GM12878 (cell line): ENCODE data around the gene MTA3. TPM values are rescaled to one million over a fixed set of nuclear protein-coding genes. Genes with fewer than 3 reads are reported as not detected.

Experiments
- BHLHE40 ChIP-seq, 2 experiments: fragments of 450-650 bp in 1 of 2; IDR thresholded peaks; 2 replicates each; pipeline ENCODE4 v1.6.1; 2011 to 2017; ENCODE audit warnings: low read depth in 2 of 2, borderline replicate concordance in 1 of 2, improper control_type of control experiment in 1 of 2, low read length in 1 of 2, mild to moderate bottlenecking in 1 of 2
- CBX5 ChIP-seq: sonication (generic); IDR thresholded peaks from 2 replicates; pipeline ENCODE4 v1.6.1; 2016; ENCODE audit warnings: low read depth, moderate library complexity, mild to moderate bottlenecking, inconsistent platforms
- E4F1 ChIP-seq: fragments of 450-650 bp; IDR thresholded peaks from 2 replicates; pipeline ENCODE4 v1.6.1; 2018; ENCODE audit warnings: borderline replicate concordance, mild to moderate bottlenecking; ENCODE audit not compliant: partially characterized antibody
- GATAD2B ChIP-seq: fragments of 450-650 bp; conservative IDR thresholded peaks from 2 replicates; pipeline ENCODE4 v1.6.1; 2017; ENCODE audit warnings: low read depth, mild to moderate bottlenecking, moderate library complexity
- IKZF2 ChIP-seq, 2 experiments: fragments of 450-650 bp; IDR thresholded peaks; 2 replicates each; pipeline ENCODE4 v1.6.1; 2017; ENCODE audit warnings: mild to moderate bottlenecking in 2 of 2, moderate library complexity in 2 of 2
- JUND ChIP-seq: IDR thresholded peaks from 2 replicates; pipeline ENCODE4 v1.6.1; 2012; ENCODE audit warnings: low read depth, mild to moderate bottlenecking, low read length, improper control_type of control experiment, moderate library complexity
- KDM1A ChIP-seq: fragments of 200-600 bp; sonication (generic); IDR thresholded peaks from 2 replicates; pipeline ENCODE4 v1.6.1; 2016; ENCODE audit warnings: borderline replicate concordance
- KLF5 ChIP-seq: fragments of 450-650 bp; IDR thresholded peaks from 2 replicates; pipeline ENCODE4 v1.6.1; 2014; ENCODE audit warnings: mild to moderate bottlenecking; ENCODE audit not compliant: partially characterized antibody
- LARP7 ChIP-seq: fragments of 450-650 bp; IDR thresholded peaks from 2 replicates; pipeline ENCODE4 v1.6.1; 2017; ENCODE audit warnings: mild to moderate bottlenecking
- NBN ChIP-seq: fragments of 450-650 bp; IDR thresholded peaks from 2 replicates; pipeline ENCODE4 v1.6.1; 2016
- NR2C2 ChIP-seq: IDR thresholded peaks from 2 replicates; pipeline ENCODE4 v1.6.1; 2011; ENCODE audit warnings: borderline replicate concordance, low read depth; ENCODE audit not compliant: control insufficient read depth, insufficient read length
- NR2F1 ChIP-seq: fragments of 450-650 bp; conservative IDR thresholded peaks from 2 replicates; pipeline ENCODE4 v1.6.1; 2017; ENCODE audit warnings: mild to moderate bottlenecking
- NRF1 ChIP-seq: conservative IDR thresholded peaks from 2 replicates; pipeline ENCODE4 v1.6.1; 2011; ENCODE audit warnings: mild to moderate bottlenecking, low read depth, low read length, improper control_type of control experiment
- POLR2A ChIP-seq: IDR thresholded peaks from 2 replicates; pipeline ENCODE4 v1.6.1; 2011; ENCODE audit warnings: low read depth, mild to moderate bottlenecking, low read length
- POU2F2 ChIP-seq: IDR thresholded peaks from 3 replicates; pipeline ENCODE4 v1.6.1; 2011; ENCODE audit warnings: low read depth, mild to moderate bottlenecking, low read length, borderline replicate concordance
- RAD51 ChIP-seq: fragments of 450-650 bp; IDR thresholded peaks from 2 replicates; pipeline ENCODE4 v1.6.1; 2016; ENCODE audit warnings: moderate library complexity, mild to moderate bottlenecking, inconsistent platforms
- RELB ChIP-seq: fragments of 450-650 bp; IDR thresholded peaks from 2 replicates; pipeline ENCODE4 v1.6.1; 2017; ENCODE audit warnings: low read depth, mild to moderate bottlenecking, moderate library complexity
- SMARCA5 ChIP-seq: fragments of 450-650 bp; IDR thresholded peaks from 2 replicates; pipeline ENCODE4 v1.6.1; 2017; ENCODE audit warnings: mild to moderate bottlenecking
- TAF1 ChIP-seq: IDR thresholded peaks from 2 replicates; pipeline ENCODE4 v1.6.1; 2011; ENCODE audit warnings: mild to moderate bottlenecking, low read depth, low read length, borderline replicate concordance
- USF2 ChIP-seq: IDR thresholded peaks from 2 replicates; pipeline ENCODE4 v1.6.1; 2011; ENCODE audit warnings: low read depth, low read length, improper control_type of control experiment, borderline replicate concordance
- polyA plus RNA-seq, 11 experiments: library from polyadenylated mRNA; depleted of rRNA in 4 of 11; unstranded in 6 of 11; stranded (reverse) in 5 of 11; fragments of >200 nt; fragmentation: Nextera tagmentation in 4 of 11; fragmentation: Illumina TruSeq in 1 of 11; extraction: Ambion mirVana in 4 of 11; extraction: Trizol in 1 of 11; gene quantifications; 1 replicate in 1 of 11; 2 replicates in 10 of 11; pipeline versions ENCODE4 v1.2.1 to v1.2.3, GENCODE V29; 2011 to 2016; ENCODE audit warnings: inconsistent platforms in 2 of 11, missing spikeins in 2 of 11, low read depth in 1 of 11
- total RNA-seq, 4 experiments: library from RNA; depleted of rRNA in 3 of 4; stranded (reverse); fragments of >200 nt in 3 of 4; fragmentation: Illumina TruSeq in 1 of 4; extraction: Trizol in 1 of 4; gene quantifications; 2 replicates each; pipeline versions ENCODE4 v1.2.1 to v1.2.3, GENCODE V29; 2013 to 2021
- TF ChIP-seq, protein P1 (sequence below): fragments of 450-650 bp; conservative IDR thresholded peaks from 2 replicates; pipeline ENCODE4 v1.6.1; 2017; ENCODE audit warnings: mild to moderate bottlenecking, moderate library complexity
- TF ChIP-seq, protein P2 (sequence below): fragments of 450-650 bp; IDR thresholded peaks from 2 replicates; pipeline ENCODE4 v1.6.1; 2016; ENCODE audit warnings: mild to moderate bottlenecking

The MTA3 gene
- total and polyA plus RNA-seq, 10 of the 15 experiments (the other 5 are each of a cell fraction or from before 2014, with no cell fraction given), result 17.6 to 45.5 (median 26.5) TPM

GRCh38 chr2:42568401-42569115 lies at the start of gene MTA3 (continued):
- TF ChIP-seq RELB (no peak), JUND (no peak), POLR2A (peak; percentile 63; the same call in 1 of the 2 replicates), KLF5 (no peak), CBX5 (no peak), NR2F1 (no peak), GATAD2B (peak; percentile 32; the same call in 1 of the 2 replicates), RAD51 (no peak), POU2F2 (no peak), NR2C2 (no peak), SMARCA5 (peak; percentile 48; the same call in 1 of the 2 replicates), NBN (no peak), BHLHE40 (IDR thresholded peaks at IDR 0.05; ENCODE audit: borderline replicate concordance in 1 of 2, low read depth in 2 of 2, low read length in 1 of 2) (peak in 1 of 2 experiments; percentile 30; a peak in 1 of 4 replicates), KDM1A (no peak), E4F1 (no peak), IKZF2 (IDR thresholded peaks at IDR 0.05) (no peak), TAF1 (no peak), LARP7 (0 out of 2 replicates have a peak, but pooled peaks have one; percentile 33), USF2 (no peak), NRF1 (no peak)
- TF ChIP-seq, protein P1, sequence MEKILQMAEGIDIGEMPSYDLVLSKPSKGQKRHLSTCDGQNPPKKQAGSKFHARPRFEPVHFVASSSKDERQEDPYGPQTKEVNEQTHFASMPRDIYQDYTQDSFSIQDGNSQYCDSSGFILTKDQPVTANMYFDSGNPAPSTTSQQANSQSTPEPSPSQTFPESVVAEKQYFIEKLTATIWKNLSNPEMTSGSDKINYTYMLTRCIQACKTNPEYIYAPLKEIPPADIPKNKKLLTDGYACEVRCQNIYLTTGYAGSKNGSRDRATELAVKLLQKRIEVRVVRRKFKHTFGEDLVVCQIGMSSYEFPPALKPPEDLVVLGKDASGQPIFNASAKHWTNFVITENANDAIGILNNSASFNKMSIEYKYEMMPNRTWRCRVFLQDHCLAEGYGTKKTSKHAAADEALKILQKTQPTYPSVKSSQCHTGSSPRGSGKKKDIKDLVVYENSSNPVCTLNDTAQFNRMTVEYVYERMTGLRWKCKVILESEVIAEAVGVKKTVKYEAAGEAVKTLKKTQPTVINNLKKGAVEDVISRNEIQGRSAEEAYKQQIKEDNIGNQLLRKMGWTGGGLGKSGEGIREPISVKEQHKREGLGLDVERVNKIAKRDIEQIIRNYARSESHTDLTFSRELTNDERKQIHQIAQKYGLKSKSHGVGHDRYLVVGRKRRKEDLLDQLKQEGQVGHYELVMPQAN, result peak; percentile 39; the same call in 1 of the 2 replicates
- TF ChIP-seq, protein P2, sequence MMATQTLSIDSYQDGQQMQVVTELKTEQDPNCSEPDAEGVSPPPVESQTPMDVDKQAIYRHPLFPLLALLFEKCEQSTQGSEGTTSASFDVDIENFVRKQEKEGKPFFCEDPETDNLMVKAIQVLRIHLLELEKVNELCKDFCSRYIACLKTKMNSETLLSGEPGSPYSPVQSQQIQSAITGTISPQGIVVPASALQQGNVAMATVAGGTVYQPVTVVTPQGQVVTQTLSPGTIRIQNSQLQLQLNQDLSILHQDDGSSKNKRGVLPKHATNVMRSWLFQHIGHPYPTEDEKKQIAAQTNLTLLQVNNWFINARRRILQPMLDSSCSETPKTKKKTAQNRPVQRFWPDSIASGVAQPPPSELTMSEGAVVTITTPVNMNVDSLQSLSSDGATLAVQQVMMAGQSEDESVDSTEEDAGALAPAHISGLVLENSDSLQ, result no peak
